HG02763 (cell line): ENCODE data around the gene LIPA.
"Not testable (repeated sequence)": the region's sequence is repeated elsewhere in the genome, so short reads cannot be mapped to it uniquely, and the experiment has no call there.

ENCODE experiments used
- ATAC-seq: cut with Tn5 transposase; IDR thresholded peaks from one replicate; pipeline ENCODE4 v1.9.1; 2021; ENCODE audit warnings: mild to moderate bottlenecking, moderate library complexity; ENCODE audit not compliant: unreplicated experiment

The LIPA gene

DNA sequence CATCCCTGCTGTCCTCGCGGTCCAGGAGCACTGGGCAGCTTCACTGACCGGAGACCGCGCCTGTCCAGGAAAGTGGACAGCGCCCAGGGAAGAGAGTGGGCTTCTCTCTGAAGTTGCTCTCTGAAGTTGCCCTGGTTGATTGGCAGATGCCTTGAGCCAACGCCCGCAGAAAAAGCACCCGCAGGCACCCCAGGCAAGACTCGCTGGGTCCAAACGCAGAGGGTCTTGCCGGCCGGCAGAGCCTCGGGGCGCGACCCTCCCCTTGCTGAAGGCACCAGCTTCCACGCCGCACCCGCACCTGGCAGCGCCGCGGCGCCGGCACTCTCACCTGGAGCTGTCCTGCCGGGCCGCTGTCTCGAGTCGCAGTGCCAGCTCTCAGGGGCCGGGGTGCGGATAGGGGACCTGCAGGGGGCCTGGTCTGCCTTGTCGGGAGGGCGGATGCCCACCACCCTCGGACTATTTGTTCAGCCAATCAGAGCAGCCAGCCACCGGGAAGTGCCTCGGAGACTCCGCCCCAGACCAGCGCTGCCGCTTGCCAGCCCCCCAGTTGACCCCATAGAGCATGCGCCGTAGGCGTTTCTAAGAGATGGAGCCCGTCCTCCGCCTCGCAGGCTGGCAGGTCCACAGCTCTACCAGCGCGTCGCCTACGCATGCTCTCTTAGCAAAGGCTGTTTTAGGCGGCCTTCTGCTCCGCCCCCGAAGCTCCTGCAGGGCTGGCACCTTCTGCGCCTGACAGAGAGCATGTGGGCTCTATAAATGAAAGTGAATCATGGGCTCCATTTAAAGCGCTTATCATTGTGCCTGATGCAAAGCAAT is at the start of gene LIPA:
LIPA (minus strand) TSS at position 367 of the 816 bp plus-strand sequence. CDS start 4,127 bp downstream, outside the sequence.
- ATAC-seq: peak; percentile 99

GRCh38 chr10:89301232-89301631 is 49.7 kb upstream of the LIPA start:
- ATAC-seq: no peak

DNA sequence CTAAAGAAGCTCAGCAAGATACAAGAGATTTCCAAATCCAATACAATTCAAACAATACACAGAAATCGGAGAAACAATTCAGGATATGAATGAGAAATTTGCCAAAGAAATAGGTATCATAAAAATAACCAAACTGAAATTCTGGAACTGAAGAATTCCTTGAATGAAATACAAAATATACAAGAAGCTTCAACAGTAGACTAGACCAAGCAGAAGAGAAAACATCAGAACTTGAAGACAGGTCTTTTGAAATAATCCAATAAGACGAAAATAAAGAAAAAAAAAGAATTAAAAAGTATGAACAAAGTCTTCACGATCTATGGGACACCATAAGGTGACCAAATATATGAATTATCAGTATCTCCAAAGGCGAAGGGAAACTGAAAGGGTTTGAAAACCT is 47.5 kb upstream of the LIPA start:
- ATAC-seq: no peak

DNA sequence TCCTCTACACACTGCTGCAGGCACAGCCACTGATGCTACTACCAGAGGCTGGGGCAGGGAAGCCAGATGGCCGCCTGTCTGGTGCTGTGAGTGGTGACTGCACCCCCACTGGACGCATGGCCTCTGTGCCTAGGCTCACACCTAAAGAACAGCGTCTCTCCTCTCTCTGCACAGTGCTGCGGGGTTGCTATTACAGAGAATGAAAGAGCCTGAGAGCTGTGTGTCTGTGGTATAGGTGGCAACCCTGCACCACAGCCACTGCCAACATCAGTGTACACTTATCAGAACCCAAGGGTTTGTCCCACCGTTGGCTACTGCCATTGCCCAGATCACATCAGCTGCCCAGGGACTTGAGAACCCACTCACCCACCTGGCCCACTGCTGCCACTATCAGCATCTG is 46.2 kb upstream of the LIPA start:
- ATAC-seq: no peak

DNA sequence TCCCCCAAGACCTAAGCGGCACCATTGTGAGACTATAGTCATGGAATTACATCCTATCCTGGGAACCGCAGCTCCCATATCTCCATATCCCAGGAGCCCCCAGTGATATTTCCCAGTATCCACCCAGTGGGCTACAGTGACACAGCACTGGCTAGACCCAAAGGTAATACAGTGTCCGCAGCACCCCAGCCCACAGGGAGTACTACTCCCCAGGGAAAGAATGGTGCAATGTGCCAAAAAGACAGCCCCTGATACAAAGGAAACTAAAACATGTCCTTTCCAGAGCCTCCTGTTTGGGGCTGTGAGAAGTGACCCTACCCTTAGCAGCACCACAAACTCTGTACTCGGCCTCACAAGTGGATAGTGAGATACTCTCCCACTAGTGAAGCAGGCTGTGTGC is 45.8 kb upstream of the LIPA start:
- ATAC-seq: no peak

- no peak for ATAC-seq
These were observed 44.7 kb upstream of the LIPA start for GRCh38 chr10:89296220-89296648.

GRCh38 chr10:89295597-89295996 is 44.0 kb upstream of the LIPA start:
- ATAC-seq: no peak

DNA sequence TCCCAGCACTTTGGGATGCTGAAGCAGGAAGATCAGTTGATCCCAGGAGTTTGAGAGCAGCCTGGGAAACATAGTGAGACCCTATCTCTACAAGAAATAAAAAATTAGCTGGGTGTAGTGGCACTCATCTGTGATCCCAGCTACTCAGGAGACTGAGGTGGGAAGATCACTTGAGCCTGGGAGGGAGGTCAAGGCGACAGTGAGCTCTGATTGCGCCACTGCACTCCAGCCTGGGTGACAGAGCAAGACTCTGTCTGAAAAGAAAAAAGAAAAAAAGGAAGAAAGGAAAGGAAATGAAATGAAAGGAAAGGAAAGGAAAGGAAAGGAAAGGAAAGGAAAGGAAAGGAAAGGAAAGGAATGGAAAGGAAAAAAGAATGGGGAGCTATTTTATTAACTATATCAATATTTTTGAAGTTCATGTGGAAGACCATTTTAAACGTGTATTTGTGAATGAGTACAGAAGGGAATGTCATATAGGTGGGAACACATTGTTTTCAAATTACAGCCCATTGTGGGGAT is 43.2 kb upstream of the LIPA start:
- no peak for ATAC-seq

GRCh38 chr10:89285303-89285702 is 33.7 kb upstream of the LIPA start:
- ATAC-seq: not testable (repeated sequence)

GRCh38 chr10:89284711-89285110 is 33.1 kb upstream of the LIPA start:
- ATAC-seq: not testable (repeated sequence)

GRCh38 chr10:89283936-89284475 is 32.4 kb upstream of the LIPA start:
- ATAC-seq: no peak

GRCh38 chr10:89283025-89283935 is 31.7 kb upstream of the LIPA start:
- no peak for ATAC-seq

DNA sequence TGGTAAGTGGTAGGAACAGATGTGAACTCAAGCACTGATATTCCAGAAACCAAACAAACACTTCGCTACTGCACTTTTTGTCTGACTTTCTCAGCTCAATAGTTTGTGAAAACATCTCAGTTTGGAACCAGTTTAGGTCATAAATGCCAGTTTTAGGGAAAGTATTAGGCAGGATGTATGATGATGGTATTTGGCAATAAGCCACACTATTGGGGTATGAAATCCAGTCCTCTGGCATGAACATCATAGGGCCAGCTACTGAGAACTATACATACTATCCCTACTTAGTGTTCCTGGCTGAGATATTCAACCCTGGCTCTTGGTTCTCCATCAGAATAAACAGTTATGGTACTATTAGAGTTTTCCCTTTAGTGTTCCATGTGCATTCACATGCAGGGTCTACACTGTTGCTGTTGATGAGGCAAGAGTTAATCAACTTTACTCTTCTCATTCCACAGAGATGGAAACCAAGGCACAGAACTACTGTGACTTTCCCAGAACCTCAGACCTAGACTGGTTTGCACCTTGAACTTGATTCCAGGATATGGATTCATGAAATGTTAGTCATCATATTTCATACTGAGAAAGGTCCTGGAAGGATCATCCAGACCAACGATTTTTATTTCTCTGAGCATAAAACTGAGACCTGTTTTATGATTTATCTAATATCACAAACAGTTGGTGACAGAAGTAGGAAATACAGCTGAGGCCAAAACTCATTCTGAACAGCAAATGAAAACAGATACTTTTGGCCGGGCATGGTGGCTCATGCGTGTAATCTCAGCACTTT is 30.2 kb upstream of the LIPA start:
- ATAC-seq: no peak

DNA sequence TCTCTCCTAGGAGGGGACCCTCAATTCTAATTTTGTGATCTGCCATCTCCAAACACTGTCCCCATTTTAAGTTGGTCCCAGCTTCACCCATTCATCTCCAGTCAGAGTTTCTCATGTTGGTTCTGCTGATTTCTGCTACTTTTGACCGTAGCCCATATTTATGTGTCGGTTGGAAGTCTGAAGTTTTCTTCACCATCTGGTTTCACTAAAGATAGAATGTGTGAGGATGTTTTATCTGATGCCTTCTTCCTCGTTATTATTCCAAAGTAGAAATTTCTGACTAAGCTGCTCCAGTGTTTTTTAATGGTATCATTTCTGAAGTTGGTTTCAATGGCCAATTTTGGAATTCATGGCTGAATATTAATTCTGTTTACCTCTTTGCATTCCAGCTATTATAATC is 28.9 kb upstream of the LIPA start:
- no peak for ATAC-seq

- ATAC-seq: no peak
These were observed 27.9 kb upstream of the LIPA start for GRCh38 chr10:89279421-89279869.

- ATAC-seq: no peak
These were observed 27.4 kb upstream of the LIPA start for GRCh38 chr10:89278900-89279392.

DNA sequence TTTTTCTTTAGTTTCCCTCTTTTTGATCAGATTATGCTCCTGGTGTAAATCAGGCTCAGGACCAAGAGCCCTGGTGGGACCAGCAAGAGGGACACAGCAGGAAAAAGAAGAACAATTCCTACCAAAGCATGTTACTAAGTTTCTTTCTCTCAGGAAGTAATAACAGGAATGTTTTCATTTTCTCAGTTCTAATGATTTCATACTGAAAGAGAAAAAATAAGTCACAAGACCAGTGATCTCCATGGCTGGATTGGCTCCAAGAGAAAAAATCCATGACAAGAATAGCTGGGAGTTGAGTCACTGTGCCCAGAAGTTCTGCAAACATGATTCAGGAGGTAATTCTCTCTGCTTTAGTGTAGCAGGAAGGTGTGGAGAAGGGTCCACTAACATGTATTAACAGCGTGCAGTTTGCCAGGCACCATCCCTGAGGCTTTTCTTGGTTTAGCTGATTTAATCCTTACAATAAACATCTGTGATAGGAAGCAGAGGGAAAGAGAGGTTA is 26.5 kb upstream of the LIPA start:
- ATAC-seq: no peak

- ATAC-seq: no peak
These were observed 23.8 kb upstream of the LIPA start for GRCh38 chr10:89275383-89275782.

DNA sequence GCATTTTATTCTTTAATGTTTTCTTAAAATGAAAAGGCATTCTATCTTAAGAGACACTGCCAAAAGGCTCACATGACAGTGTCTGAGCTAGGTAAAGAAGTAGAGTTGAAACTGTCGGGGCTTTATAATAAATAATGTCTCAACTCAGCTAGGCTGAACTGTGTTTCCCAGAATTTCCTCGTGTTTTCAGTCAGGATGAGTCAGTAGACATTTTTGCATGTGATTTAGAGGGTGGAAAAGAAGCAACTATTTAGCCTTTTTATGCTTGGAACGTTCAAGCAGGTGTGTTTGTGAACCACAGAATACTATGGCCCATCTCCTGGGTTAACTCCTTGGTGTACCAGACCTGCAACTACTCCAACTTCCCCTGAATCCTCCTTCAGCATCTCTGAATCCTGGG is 23.4 kb upstream of the LIPA start:
- no peak for ATAC-seq

- ATAC-seq: no peak
These were observed 22.1 kb upstream of the LIPA start for GRCh38 chr10:89273680-89274079.
